ENCODE results near the gene SLC18A3.

The SLC18A3 gene

GRCh38 chr10:49612513-49613164 is 2.5 kb downstream of the SLC18A3 start:
- no peak for DNase-seq

GRCh38 chr10:49613165-49613881 is 3.2 kb downstream of the SLC18A3 start:
- no peak for DNase-seq

- DNase-seq: no peak
Measured at GRCh38 chr10:49613882-49614241, 3.8 kb downstream of the SLC18A3 start, which contains the start of gene CHAT. CHAT (plus strand) TSS chr10:49614037; CDS start chr10:49614190, 153 bp downstream.

- no peak for DNase-seq
Measured at GRCh38 chr10:49614242-49615198, 4.4 kb downstream of the SLC18A3 start.

- no peak for DNase-seq
Measured at GRCh38 chr10:49615213-49615612, 5.1 kb downstream of the SLC18A3 start.

- DNase-seq: no peak
Measured at GRCh38 chr10:49615721-49616120, 5.6 kb downstream of the SLC18A3 start.

GRCh38 chr10:49616421-49617101 is 6.5 kb downstream of the SLC18A3 start:
- no peak for DNase-seq

- DNase-seq: no peak
Measured at GRCh38 chr10:49617121-49618020, 7.3 kb downstream of the SLC18A3 start.

GRCh38 chr10:49618821-49619220 is 8.7 kb downstream of the SLC18A3 start:
- DNase-seq: no peak

- DNase-seq: no peak
Measured at GRCh38 chr10:49619613-49620012, 9.5 kb downstream of the SLC18A3 start.

GRCh38 chr10:49620286-49620810 is 10.2 kb downstream of the SLC18A3 start:
- no peak for DNase-seq

GRCh38 chr10:49620841-49621378 is 10.8 kb downstream of the SLC18A3 start:
- DNase-seq: no peak

GRCh38 chr10:49621561-49621960 is 11.5 kb downstream of the SLC18A3 start:
- DNase-seq: no peak

GRCh38 chr10:49622426-49623425 is 12.6 kb downstream of the SLC18A3 start:
- no peak for DNase-seq

- DNase-seq: no peak
Measured at GRCh38 chr10:49624629-49625028, 14.5 kb downstream of the SLC18A3 start.

GRCh38 chr10:49625411-49625810 is 15.3 kb downstream of the SLC18A3 start:
- DNase-seq: no peak

GRCh38 chr10:49627038-49627437 is 16.9 kb downstream of the SLC18A3 start:
- DNase-seq: no peak

GRCh38 chr10:49627644-49628247 is 17.6 kb downstream of the SLC18A3 start:
- no peak for DNase-seq

- no peak for DNase-seq
Measured at GRCh38 chr10:49628599-49628998, 18.5 kb downstream of the SLC18A3 start.

Measured in MV-4-11 (cell line).